Skeletal muscle satellite cell (primary cell): Measurements from ENCODE around the gene GTF2I.
"Not testable (repeated sequence)": the region's sequence is repeated elsewhere in the genome, so short reads cannot be mapped to it uniquely, and the experiment has no call there.

ENCODE experiments used
- H3K27me3 ChIP-seq: 2 replicates; pipeline ENCODE4 v1.7.0; 2013; ENCODE audit warnings: low read length; ENCODE audit not compliant: control insufficient read depth, insufficient read depth
- H3K36me3 ChIP-seq: 2 replicates; pipeline ENCODE4 v1.7.0; 2013; ENCODE audit warnings: mild to moderate bottlenecking, control low read depth, low read length; ENCODE audit not compliant: insufficient read depth
- H3K4me1 ChIP-seq: 2 replicates; pipeline ENCODE4 v1.7.0; 2013; ENCODE audit warnings: low read length; ENCODE audit not compliant: control insufficient read depth, insufficient read depth
- H3K4me2 ChIP-seq: 2 replicates; pipeline ENCODE4 v1.7.0; 2013; ENCODE audit warnings: mild to moderate bottlenecking, low read length
- H3K4me3 ChIP-seq: 2 replicates; pipeline ENCODE4 v1.7.0; 2013; ENCODE audit warnings: low read length
- H3K9ac ChIP-seq: 2 replicates; pipeline ENCODE4 v1.7.0; 2013; ENCODE audit warnings: mild to moderate bottlenecking, low read depth, low read length, moderate library complexity
- H3K9me3 ChIP-seq: replicated peaks from 2 replicates; pipeline ENCODE4 v1.7.0; 2013; ENCODE audit warnings: mild to moderate bottlenecking, control low read depth, low read length

Gene GTF2I

GRCh38 chr7:74726309-74727101 is 69.0 kb downstream of the GTF2I start:
- H3K9ac ChIP-seq: no peak overlapping the region
- H3K36me3 ChIP-seq: peaks cover 36% of the 10 kb centered on the region
- no peaks in the 10 kb centered on the region for H3K27me3 ChIP-seq
- no peaks in the 10 kb centered on the region for H3K4me1 ChIP-seq
- no peak overlapping the region for H3K4me2 ChIP-seq
- H3K9me3 ChIP-seq: no peaks in the 10 kb centered on the region
- no peak overlapping the region for H3K4me3 ChIP-seq

- H3K36me3 ChIP-seq: peaks cover 19% of the 10 kb centered on the region
- not testable (repeated sequence) for H3K4me3 ChIP-seq, H3K9ac ChIP-seq, H3K4me2 ChIP-seq, H3K27me3 ChIP-seq, H3K4me1 ChIP-seq, H3K9me3 ChIP-seq
These were observed 71.2 kb downstream of the GTF2I start for GRCh38 chr7:74728686-74729085.

- H3K9me3 ChIP-seq, H3K4me2 ChIP-seq, H3K9ac ChIP-seq, H3K4me3 ChIP-seq, H3K4me1 ChIP-seq, H3K27me3 ChIP-seq: not testable (repeated sequence)
- H3K36me3 ChIP-seq: peaks cover 15% of the 10 kb centered on the region
These were observed 72.7 kb downstream of the GTF2I start for GRCh38 chr7:74730186-74730585.

- not testable (repeated sequence) for H3K36me3 ChIP-seq, H3K9ac ChIP-seq, H3K9me3 ChIP-seq, H3K4me1 ChIP-seq, H3K27me3 ChIP-seq, H3K4me3 ChIP-seq, H3K4me2 ChIP-seq
These were observed 82.6 kb downstream of the GTF2I start for GRCh38 chr7:74739974-74740703.

GRCh38 chr7:74743936-74744557 is 86.5 kb downstream of the GTF2I start:
- not testable (repeated sequence) for H3K4me1 ChIP-seq, H3K36me3 ChIP-seq, H3K4me2 ChIP-seq, H3K27me3 ChIP-seq, H3K4me3 ChIP-seq, H3K9ac ChIP-seq, H3K9me3 ChIP-seq

- H3K36me3 ChIP-seq, H3K9ac ChIP-seq, H3K27me3 ChIP-seq, H3K9me3 ChIP-seq, H3K4me1 ChIP-seq, H3K4me2 ChIP-seq, H3K4me3 ChIP-seq: not testable (repeated sequence)
These were observed 96.5 kb downstream of the GTF2I start for GRCh38 chr7:74753921-74754482.

- H3K9me3 ChIP-seq, H3K4me3 ChIP-seq, H3K9ac ChIP-seq, H3K36me3 ChIP-seq, H3K27me3 ChIP-seq, H3K4me2 ChIP-seq, H3K4me1 ChIP-seq: not testable (repeated sequence)
These were observed 99.2 kb downstream of the GTF2I start for GRCh38 chr7:74756673-74757072.

GRCh38 chr7:74758268-74758667 is 100.8 kb downstream of the GTF2I start:
- not testable (repeated sequence) for H3K4me2 ChIP-seq, H3K9me3 ChIP-seq, H3K4me1 ChIP-seq, H3K9ac ChIP-seq, H3K27me3 ChIP-seq, H3K4me3 ChIP-seq, H3K36me3 ChIP-seq

- H3K4me3 ChIP-seq, H3K27me3 ChIP-seq, H3K4me1 ChIP-seq, H3K9ac ChIP-seq, H3K4me2 ChIP-seq, H3K36me3 ChIP-seq, H3K9me3 ChIP-seq: not testable (repeated sequence)
These were observed 101.5 kb downstream of the GTF2I start for GRCh38 chr7:74758982-74759381.

- not testable (repeated sequence) for H3K4me3 ChIP-seq, H3K36me3 ChIP-seq, H3K4me2 ChIP-seq, H3K9ac ChIP-seq, H3K9me3 ChIP-seq, H3K27me3 ChIP-seq, H3K4me1 ChIP-seq
These were observed 107.8 kb downstream of the GTF2I start for GRCh38 chr7:74765205-74765918.

GRCh38 chr7:74766509-74766908 is 109.0 kb downstream of the GTF2I start:
- not testable (repeated sequence) for H3K9ac ChIP-seq, H3K4me2 ChIP-seq, H3K9me3 ChIP-seq, H3K4me3 ChIP-seq, H3K36me3 ChIP-seq, H3K4me1 ChIP-seq, H3K27me3 ChIP-seq
